HUDEP-2 (cell line): ENCODE measurements around the gene CCL28.
"Not testable (repeated sequence)": the region's sequence is repeated elsewhere in the genome, so short reads cannot be mapped to it uniquely, and the experiment has no call there.

ENCODE experiments used
- DNase-seq, 76 experiments: peaks; one replicate each; lab custom pipeline; 2025; ENCODE audit not compliant: unreplicated experiment in 76 of 76; lab: John Stamatoyannopoulos, UW

CCL28 gene

DNA sequence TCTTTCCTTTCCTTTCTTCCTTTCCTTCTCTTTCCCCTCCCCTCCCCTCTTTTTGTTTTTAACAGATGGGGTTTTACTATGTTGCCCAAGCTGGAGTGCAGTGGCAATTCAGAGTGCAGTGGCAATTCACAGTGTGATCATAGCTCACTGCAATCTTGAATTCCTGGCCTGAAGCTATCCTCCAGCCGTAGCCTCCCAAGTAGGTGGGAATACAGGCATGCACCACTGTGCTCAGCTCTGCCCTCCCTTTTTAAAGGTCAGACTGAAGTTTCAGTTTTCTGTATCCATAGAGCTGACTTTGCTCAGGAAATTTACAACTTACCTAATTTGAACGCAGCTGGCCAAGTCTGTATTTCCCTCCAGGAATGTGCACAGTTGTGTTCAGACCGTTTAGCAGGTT lies 696 bp downstream of the CCL28 start:
- no peak for DNase-seq

DNA sequence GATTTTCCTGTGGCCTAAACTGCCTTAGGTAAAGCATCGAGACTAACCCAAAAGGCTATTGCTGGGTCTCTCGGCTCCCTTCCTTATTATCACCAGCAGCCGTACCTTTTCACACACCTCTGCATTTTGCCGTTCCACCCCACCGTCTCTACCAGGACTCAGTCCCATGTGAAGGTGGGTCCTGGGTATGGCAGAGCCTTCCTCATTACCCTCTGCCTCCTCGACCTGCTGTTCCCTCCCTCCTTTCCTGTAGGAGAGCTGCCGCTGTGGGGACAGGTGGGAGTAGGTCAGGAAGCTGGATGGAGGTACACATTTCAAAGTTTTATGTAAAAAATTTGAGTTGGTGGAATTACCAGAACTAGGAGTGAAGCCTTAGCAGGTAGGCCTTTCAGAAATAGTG lies 1.8 kb downstream of the CCL28 start:
- no peak for DNase-seq

GRCh38 chr5:43409809-43410271 lies 2.4 kb downstream of the CCL28 start:
- DNase-seq: no peak

DNA sequence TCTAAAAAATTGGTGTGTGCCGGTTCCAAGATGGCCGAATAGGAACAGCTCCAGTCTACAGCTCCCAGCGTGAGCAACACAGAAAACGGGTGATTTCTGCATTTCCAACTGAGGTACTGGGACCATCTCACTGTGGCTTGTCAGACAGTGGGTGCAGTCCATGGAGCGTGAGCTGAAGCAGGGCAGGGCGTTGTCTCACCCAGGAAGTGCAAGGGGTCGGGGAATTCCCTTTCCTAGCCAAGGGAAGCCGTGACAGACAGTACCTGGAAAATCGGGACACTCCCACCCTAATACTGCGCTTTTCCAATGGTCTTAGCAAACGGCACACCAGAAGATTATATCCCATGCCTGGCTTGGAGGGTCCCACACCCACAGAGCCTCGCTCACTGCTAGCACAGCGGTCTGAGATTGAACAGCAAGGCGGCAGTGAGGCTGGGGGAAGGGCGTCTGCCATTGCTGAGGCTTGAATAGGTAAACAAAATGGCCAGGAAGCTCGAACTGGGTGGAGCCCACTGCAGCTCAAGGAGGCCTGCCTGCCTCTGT lies 9.6 kb downstream of the CCL28 start:
- not testable (repeated sequence) for DNase-seq

- DNase-seq: peak in 13 of 76 experiments; percentile 3 to 37 (median 11)
Observed at GRCh38 chr5:43401827-43402226, 10.4 kb downstream of the CCL28 start.

GRCh38 chr5:43400082-43400481 lies 12.1 kb downstream of the CCL28 start:
- no peak for DNase-seq

GRCh38 chr5:43396762-43397304 lies 15.4 kb downstream of the CCL28 start:
- DNase-seq: peak in 3 of 76 experiments; percentile 6 to 7 (median 7)

GRCh38 chr5:43390471-43390870 lies 21.7 kb downstream of the CCL28 start:
- DNase-seq: no peak

DNA sequence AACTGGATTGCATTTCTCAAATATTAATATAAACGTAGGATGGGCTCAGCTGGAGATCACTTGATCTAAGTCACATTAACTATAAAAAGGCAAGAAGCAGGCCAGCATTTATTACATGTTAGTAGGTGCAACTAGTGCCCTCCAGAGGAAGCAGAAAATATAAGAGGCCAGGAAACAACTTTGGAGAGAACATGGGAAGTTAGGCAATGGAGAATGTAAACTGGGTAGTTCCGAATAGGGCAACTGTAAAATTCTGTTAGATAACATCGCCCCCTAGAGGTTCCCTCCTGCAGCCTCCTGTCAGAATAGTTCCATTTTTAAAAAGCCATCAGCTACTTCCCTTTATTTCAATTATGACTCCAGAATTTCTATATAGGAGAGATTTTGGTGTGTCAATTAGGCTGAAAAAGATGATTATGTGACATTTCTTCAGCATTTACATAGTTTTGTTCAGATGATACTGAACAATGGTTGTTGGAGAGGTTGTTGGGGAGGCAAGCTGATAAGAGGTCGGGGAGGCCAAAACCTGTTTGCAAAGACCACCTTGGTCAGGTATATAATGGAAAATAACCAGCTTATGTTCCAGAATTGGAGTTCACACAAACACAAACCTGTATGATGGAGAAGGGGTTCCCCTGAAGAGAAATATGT lies 22.4 kb downstream of the CCL28 start:
- peak in 62 of 76 experiments; percentile 3 to 87 (median 65) for DNase-seq

DNA sequence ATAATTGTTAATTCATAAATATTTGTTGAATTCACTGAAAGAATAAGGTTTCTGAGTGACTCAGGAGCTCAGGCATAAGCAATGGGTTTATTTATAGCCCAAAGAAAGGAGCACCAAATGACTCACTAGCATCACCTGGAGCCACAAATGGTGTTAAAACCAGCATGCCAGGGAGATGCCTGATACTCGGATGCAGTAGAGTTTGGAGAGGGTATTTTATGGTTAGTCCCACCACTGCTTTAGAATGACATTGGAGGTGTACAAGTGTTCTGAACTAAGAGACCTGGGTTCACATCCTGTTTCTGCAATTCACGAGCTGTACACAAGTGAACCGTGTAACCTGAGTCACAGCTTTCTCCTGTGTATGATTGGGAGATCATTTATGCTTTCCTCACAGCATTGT lies 25.2 kb downstream of the CCL28 start:
- DNase-seq: no peak

DNA sequence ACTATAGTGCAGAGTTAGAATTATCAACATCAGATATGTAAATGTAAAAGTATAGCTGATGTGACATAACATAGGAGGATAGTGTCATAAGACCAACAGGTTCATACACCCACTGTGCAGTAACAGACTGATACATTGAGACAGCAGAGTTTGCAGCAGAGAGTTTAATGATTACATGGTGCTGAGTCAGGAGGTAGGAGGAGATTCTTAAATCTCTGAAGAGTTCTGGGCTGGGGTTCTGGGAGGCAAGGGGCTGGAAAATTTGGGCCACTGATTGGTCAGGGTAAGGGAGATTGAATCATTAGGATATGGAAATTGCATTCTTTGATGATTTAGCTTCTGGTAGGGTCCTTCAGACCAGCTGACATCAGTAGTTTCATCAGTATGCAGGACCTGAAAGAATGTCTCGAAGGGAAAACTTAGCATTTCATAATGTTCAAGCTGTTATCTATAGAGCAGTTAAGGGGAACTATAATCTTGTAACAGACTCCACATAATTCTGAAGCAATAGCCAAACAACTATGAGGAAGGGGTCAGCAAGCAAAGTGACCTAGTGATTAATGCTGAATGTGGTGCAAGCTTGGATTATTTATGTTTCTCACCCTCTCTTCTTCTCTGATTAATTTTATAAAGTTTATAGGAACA lies 35.6 kb downstream of the CCL28 start:
- DNase-seq: no peak

- DNase-seq: no peak
Observed at GRCh38 chr5:43371821-43372220, 40.4 kb downstream of the CCL28 start.

DNA sequence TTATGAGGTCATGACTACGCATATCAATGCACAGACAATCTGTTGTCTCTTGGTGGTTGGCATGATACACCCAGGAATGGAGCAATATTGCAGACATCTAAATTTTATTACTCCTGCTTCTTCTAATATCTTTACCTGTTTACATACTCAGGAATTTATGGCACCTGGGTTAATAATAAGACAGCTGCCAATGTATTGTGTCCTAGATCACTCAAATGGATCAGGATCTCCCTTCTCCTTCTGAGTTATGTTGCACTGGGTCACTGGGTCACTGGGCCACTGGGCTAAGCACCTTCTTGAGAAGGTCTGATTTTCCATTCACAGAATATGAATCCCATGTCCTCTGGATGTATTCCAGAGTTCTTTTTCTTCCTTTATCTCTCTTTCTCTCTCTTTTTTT lies 41.8 kb downstream of the CCL28 start:
- no peak for DNase-seq

DNA sequence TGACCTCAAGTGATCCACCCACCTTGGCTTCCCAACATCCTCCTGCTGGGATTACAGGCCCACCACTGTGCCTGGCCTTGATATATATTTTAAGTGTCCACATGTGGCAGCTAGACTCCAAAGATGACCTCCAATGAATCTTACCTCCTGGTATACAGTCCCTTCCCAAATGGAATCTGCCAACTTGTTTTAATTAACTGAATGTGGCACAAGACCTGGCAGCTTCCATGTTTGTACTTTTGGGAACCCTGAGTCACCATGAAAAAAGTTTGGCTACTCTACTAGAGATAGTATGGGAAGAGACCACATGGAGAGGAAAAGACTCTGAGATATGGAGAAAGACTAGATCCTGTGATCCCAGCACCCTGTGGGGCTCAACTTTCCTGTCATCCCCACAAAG lies 42.5 kb downstream of the CCL28 start:
- DNase-seq: no peak

GRCh38 chr5:43367909-43368669 lies 44.1 kb downstream of the CCL28 start:
- no peak for DNase-seq

GRCh38 chr5:43367453-43367852 lies 44.7 kb downstream of the CCL28 start:
- no peak for DNase-seq

DNA sequence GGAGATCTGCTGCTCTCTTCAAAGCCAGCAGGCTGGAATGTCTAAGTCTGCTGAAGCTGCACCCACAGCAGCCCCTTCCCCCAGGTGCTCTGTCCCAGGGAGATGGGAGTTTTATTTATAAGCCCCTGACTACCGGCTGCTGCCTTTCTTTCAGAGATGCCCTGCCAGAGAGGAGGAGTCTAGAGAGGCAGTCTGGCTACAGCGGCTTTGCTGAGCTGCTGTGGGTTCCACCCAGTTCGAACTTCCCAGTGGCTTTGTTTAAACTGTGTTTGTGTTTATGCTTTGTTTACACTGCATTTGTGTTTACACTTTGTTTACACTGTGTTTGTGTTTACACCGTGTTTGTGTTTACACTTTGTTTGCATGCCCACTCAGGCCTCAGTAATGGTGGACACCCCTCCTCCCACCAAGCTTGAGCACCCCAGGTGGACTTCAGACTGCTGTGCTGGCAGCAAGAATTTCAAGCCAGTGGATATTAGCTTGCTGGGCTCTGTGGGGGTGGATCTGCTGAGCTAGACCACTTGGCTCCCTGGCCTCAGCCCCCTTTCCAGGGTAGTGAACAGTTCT lies 45.4 kb downstream of the CCL28 start:
- DNase-seq: not testable (repeated sequence)

- DNase-seq: not testable (repeated sequence)
Observed at GRCh38 chr5:43365155-43365554, 47.0 kb downstream of the CCL28 start.

GRCh38 chr5:43363445-43364152 lies 48.6 kb downstream of the CCL28 start:
- DNase-seq: no peak
